Transverse colon (tissue), 4 donors: Measurements from ENCODE around the gene TTLL6. TPM values are rescaled to one million over a fixed set of nuclear protein-coding genes. Genes with fewer than 3 reads are reported as not detected.

ENCODE experiments used
- DNase-seq: peaks from one replicate; pipeline ENCODE4 v3.0.0-alpha.2; 2019
- H3K27ac ChIP-seq, 4 donors: fragments of 200-600 bp; sonication (generic); 2 replicates each; pipeline ENCODE4 v1.5.1; 2016 to 2018; ENCODE audit warnings: inconsistent platforms in 4 of 4
- H3K27me3 ChIP-seq: fragments of 200-600 bp; sonication (generic); 2 replicates; pipeline ENCODE4 v1.5.1; 2017; ENCODE audit warnings: inconsistent platforms
- H3K36me3 ChIP-seq, 4 donors: fragments of 200-600 bp; sonication (generic); 2 replicates each; pipeline ENCODE4 v1.5.1; 2017 to 2019; ENCODE audit warnings: inconsistent platforms in 4 of 4
- H3K4me1 ChIP-seq, 4 donors: fragments of 200-600 bp; sonication (generic); 2 replicates each; pipeline ENCODE4 v1.5.1; 2017 to 2020; ENCODE audit warnings: inconsistent platforms in 4 of 4
- H3K4me3 ChIP-seq, 4 donors: fragments of 200-600 bp; sonication (generic); 1 replicate in 1 of 4; 2 replicates in 3 of 4; pipeline versions ENCODE4 v1.5.1 to v1.6.1; 2017 to 2019; ENCODE audit warnings: inconsistent platforms in 4 of 4
- H3K9me3 ChIP-seq, 2 donors: fragments of 200-600 bp; sonication (generic); 2 replicates each; pipeline ENCODE4 v1.5.1; 2017 to 2019; ENCODE audit warnings: inconsistent platforms in 2 of 2
- EP300 ChIP-seq: sonication (generic); formaldehyde crosslinking; IDR thresholded peaks from one replicate; pipeline ENCODE4 v1.6.1; 2017; ENCODE audit warnings: antibody characterized with exemption, low read depth
- POLR2A ChIP-seq: fragments of 450-650 bp; IDR thresholded peaks from one replicate; pipeline ENCODE4 v1.6.1; 2016; ENCODE audit warnings: antibody characterized with exemption, mild to moderate bottlenecking, moderate library complexity
- POLR2AphosphoS5 ChIP-seq, 3 donors: sonication (generic); formaldehyde crosslinking; IDR thresholded peaks; one replicate each; pipeline ENCODE4 v1.6.1; 2016; ENCODE audit warnings: antibody characterized with exemption in 3 of 3
- WGBS, 2 donors: methylation state at CpG; one replicate each; pipeline ENCODE4 v1.1.5; 2018; ENCODE audit warnings: low coverage in 1 of 2; 5-methylcytosine and 5-hydroxymethylcytosine counted together
- in situ Hi-C, 4 donors: fragments of 200-750 bp; cut with MboI; loops; one replicate each; pipeline versions ENCODE4 v1.15.0 to v1.15.1; 2017; ENCODE audit warnings: low sequenced_read_pairs in 3 of 4, low pct_ligation_motif_present in 1 of 4, low pct_unique_long_range_greater_than_20kb in 1 of 4
- intact Hi-C: fragments of 100-400 bp; cut with DNase I; formaldehyde crosslinking; loops from one replicate; pipeline ENCODE4 v1.15.1; 2023; ENCODE audit warnings: low total_unique reads
- total RNA-seq, 4 donors: library from RNA; depleted of rRNA; stranded (reverse); fragments of >200 nt; gene quantifications; one replicate each; pipeline ENCODE4 v1.1.0, GENCODE V29; 2016
- TF ChIP-seq, protein P1 (sequence below), 5 experiments: fragments of 200-600 bp in 3 of 5; fragments of 450-650 bp in 2 of 5; sonication (generic) in 3 of 5; IDR thresholded peaks; 1 replicate in 2 of 5; 2 replicates in 3 of 5; pipeline ENCODE4 v1.5.1; 2016 to 2017; ENCODE audit warnings: antibody characterized with exemption in 5 of 5, inconsistent platforms in 3 of 5, mild to moderate bottlenecking in 2 of 5, moderate library complexity in 1 of 5

The TTLL6 gene
- total RNA-seq, 4 donors from 2014 or later, result 4.9 to 24.9 (median 7.3) TPM

DNA sequence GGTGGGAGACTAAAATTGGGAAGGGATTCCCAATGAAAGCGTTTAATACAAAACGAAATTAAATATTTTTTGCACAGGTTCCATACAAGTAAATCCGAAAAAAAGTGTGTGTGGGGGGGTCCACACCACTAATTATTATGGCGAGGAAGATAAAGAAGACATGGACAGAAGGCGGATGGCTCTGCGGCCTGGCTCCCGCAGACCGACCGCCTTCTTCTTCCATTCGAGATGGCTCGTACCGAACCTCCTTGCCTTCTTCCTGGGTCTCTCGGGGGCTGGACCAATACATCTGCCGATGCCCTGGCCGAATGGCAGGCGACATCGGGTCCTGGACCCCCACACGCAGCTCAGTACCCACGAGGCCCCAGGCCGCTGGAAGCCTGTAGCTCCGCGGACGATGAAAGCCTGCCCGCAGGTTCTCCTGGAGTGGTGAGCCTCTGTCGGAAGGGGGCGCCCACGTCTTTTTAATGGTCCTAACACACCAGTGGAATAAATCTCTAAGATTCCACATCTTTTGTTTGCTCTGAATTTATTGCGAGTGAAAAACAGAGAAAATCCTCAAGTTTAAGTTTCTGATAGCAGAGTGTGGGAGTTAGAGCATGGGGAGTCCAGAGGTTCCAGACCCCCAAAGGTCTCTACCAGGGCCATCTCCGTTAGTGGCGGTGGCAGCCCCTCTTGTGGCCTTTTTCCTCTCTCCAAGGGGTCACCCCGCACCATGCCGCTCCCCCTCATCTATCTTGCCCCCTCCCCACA, 92.6 kb downstream of the TTLL6 start:
- intact Hi-C loops, result loop anchor here (10.0 kb wide), 2 partner anchors 150 to 280 kb away; no protein-coding TSS in a partner anchor
- Histone ChIP-seq H3K27ac (peak overlapping the region in 1 of 4 donors; percentile 61), H3K4me1 (peaks cover 12 to 50% (median 42%) of the 10 kb centered on the region in 4 donors), H3K4me3 (peak overlapping the region in 1 of 4 donors; percentile 45), H3K36me3 (no peaks in the 10 kb centered on the region), H3K9me3 (no peaks in the 10 kb centered on the region), H3K27me3 (peaks cover 100% of the 10 kb centered on the region)
- TF ChIP-seq EP300 (no peak), POLR2A (no peak), POLR2AphosphoS5 (IDR thresholded peaks at IDR 0.05) (no peak)
- TF ChIP-seq, protein P1, sequence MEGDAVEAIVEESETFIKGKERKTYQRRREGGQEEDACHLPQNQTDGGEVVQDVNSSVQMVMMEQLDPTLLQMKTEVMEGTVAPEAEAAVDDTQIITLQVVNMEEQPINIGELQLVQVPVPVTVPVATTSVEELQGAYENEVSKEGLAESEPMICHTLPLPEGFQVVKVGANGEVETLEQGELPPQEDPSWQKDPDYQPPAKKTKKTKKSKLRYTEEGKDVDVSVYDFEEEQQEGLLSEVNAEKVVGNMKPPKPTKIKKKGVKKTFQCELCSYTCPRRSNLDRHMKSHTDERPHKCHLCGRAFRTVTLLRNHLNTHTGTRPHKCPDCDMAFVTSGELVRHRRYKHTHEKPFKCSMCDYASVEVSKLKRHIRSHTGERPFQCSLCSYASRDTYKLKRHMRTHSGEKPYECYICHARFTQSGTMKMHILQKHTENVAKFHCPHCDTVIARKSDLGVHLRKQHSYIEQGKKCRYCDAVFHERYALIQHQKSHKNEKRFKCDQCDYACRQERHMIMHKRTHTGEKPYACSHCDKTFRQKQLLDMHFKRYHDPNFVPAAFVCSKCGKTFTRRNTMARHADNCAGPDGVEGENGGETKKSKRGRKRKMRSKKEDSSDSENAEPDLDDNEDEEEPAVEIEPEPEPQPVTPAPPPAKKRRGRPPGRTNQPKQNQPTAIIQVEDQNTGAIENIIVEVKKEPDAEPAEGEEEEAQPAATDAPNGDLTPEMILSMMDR (IDR thresholded peaks at IDR 0.05), result peak; percentile 74 to 84 (median 77)
- DNase-seq, result peak; percentile 92
- 10 to 32% methylated on average over 10 to 32 of the region's 32 CpGs for WGBS, 2 donors
- in situ Hi-C loops, result no loop called here

DNA sequence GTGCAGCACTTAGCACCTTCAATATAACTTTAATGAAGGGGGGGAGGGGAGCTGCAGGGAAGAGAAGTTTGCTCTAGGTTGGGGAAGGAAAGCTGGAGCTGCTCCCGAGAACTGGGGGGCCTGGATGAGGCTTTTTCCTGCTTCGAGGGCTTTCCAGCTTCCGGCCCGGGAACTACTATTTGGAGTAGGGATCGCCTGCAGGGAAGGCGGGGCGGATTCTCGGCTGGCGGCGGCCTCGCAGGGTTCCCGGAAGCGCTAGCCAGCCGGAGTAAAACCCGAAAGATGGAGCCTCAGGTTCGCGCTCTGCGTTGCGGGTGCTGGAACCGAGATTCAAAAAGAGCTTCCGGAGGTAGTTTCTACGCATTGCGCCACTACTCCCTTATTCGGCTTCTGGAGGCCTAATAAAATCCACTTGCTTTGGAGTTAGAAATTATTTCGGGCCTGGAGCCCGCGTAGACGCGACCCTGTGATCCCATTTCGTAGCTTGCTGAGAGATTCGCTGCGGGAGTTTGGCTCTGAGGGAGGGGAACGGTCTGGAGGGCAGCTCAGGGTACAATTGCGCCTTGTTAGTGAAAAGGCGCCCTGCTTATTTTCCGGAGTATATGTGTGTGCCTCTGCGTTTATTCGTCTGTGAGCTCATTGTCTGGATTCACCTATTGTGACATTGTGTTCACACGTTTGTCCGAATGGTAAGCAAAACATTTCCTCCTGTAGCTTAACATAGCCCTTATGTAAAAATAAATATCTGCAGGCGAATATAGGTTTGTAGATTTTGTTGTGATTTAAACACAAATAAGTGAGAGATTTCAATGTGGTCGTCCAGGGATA, 93.4 kb downstream of the TTLL6 start:
- WGBS, 2 donors, result 10 to 11% methylated on average over 6 to 42 of the region's 42 CpGs
- Histone ChIP-seq H3K9me3 (no peaks in the 10 kb centered on the region), H3K4me3 (peak overlapping the region in 2 of 4 donors; percentile 25 to 45), H3K36me3 (no peaks in the 10 kb centered on the region), H3K27ac (peak overlapping the region in 1 of 4 donors; percentile 61), H3K4me1 (peaks cover 19 to 50% (median 42%) of the 10 kb centered on the region in 4 donors), H3K27me3 (peaks cover 100% of the 10 kb centered on the region)
- TF ChIP-seq POLR2AphosphoS5 (IDR thresholded peaks at IDR 0.05) (no peak), EP300 (no peak), POLR2A (no peak)
- peak; percentile 32 for DNase-seq
- in situ Hi-C loops, result no loop called here
- intact Hi-C loops, result loop anchor here (10.0 kb wide), 2 partner anchors 151 to 281 kb away; no protein-coding TSS in a partner anchor

DNA sequence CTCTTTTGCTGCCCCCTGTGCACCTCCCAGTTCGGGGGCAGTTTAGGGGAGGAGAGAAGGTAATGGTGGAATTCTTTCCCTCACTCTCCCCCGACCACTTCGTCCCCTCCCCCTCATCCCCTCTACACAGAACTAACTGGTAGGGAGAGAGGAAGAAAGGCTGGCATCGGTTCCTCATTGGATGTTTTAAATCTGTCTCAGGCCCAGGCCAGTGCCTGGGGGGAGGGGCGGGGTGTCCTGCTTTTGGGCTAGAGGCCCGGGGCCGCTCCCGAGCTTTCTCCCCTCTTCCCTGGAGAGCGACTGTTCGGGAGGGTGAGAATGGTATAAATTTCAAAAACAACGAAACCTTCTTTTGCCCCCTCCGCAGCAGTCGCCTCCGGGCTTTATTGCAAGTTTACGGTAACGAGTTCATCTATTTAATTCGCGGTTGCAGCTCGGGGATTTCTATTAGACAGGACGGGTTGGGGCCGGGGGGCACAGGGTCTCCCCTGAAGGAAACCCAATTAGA, 94.1 kb downstream of the TTLL6 start, which contains the start of gene PRAC2:
PRAC2 (plus strand) TSS at position 271 of the 508 bp plus-strand sequence. CDS start 1,226 bp downstream, outside the sequence.
- peaks cover 17 to 49% (median 41%) of the 10 kb centered on the region in 4 donors for H3K4me1 ChIP-seq

More for the DNA sequence above, 94.1 kb downstream of the TTLL6 start, which contains the start of gene PRAC2:
- Histone ChIP-seq H3K4me3 (peak within 1 kb of the TSS in 2 of 4 donors; percentile 25 to 45), H3K36me3 (no peaks in the 10 kb centered on the region), H3K27ac (peak within 1 kb of the TSS in 1 of 4 donors; percentile 74), H3K27me3 (peaks cover 100% of the 10 kb centered on the region), H3K9me3 (no peaks in the 10 kb centered on the region)
- WGBS, 2 donors, result 5 to 7% methylated on average over 9 to 21 of the region's 21 CpGs
- in situ Hi-C loops, result no loop called here
- DNase-seq, result no peak
- intact Hi-C loops, result loop anchor here (10.0 kb wide), 2 partner anchors 152 to 282 kb away; no protein-coding TSS in a partner anchor
- TF ChIP-seq, protein P1 (IDR thresholded peaks at IDR 0.05), result no peak
- TF ChIP-seq POLR2A (no peak), EP300 (no peak), POLR2AphosphoS5 (IDR thresholded peaks at IDR 0.05) (no peak)
